Measurements from ENCODE around the gene TMEM178A. TPM values are rescaled to one million over a fixed set of nuclear protein-coding genes. Genes with fewer than 3 reads are reported as not detected.

The TMEM178A gene
- total and polyA plus RNA-seq, 11 donors: 0.65 to 4.6 (median 3.0) TPM

- no peak for DNase-seq
- no peaks in the 10 kb centered on the region for H3K36me3 ChIP-seq
- no peak overlapping the region for H3K4me3 ChIP-seq
- H3K9me3 ChIP-seq: no peaks in the 10 kb centered on the region
- peaks cover 0 to 23% (median 13%) of the 10 kb centered on the region in 12 donors for H3K4me1 ChIP-seq
- ATAC-seq: no peak
- H3K27me3 ChIP-seq: no peaks in the 10 kb centered on the region
- H3K27ac ChIP-seq: peak overlapping the region in 1 of 12 donors; percentile 17
- WGBS, 4 donors: 91 to 97% (median 96%) methylated on average over 2 of the region's 2 CpGs
- intact Hi-C loops (cut with DNase I): loop anchor here in 1 of 10 donors (5.0 kb wide), 1 partner anchor 42 kb away; no protein-coding TSS in a partner anchor
- no peak for TF ChIP-seq POLR2A (IDR thresholded peaks at IDR 0.05)
- no peak for TF ChIP-seq CTCF (IDR thresholded peaks at IDR 0.05)
These were observed 25.0 kb upstream of the TMEM178A start for GRCh38 chr2:39640681-39641080.

GRCh38 chr2:39641635-39642034, 24.1 kb upstream of the TMEM178A start:
- 89 to 97% (median 92%) methylated on average over 1 of the region's 1 CpG for WGBS, 4 donors
- Histone ChIP-seq H3K9me3 (no peaks in the 10 kb centered on the region), H3K4me1 (peaks cover 0 to 23% (median 13%) of the 10 kb centered on the region in 12 donors), H3K27me3 (no peaks in the 10 kb centered on the region), H3K4me3 (no peak overlapping the region), H3K36me3 (no peaks in the 10 kb centered on the region), H3K27ac (no peak overlapping the region)
- ATAC-seq (no peak), DNase-seq (no peak)
- intact Hi-C loops (cut with DNase I): loop anchor here in 1 of 10 donors (5.0 kb wide), 1 partner anchor 41 kb away; no protein-coding TSS in a partner anchor
- no peak for TF ChIP-seq CTCF (IDR thresholded peaks at IDR 0.05)
- TF ChIP-seq POLR2A (IDR thresholded peaks at IDR 0.05): no peak

GRCh38 chr2:39642051-39642718, 23.5 kb upstream of the TMEM178A start:
- ATAC-seq (peak; percentile 73 to 86 (median 80)), DNase-seq (peak in 3 of 5 donors; percentile 25 to 56 (median 33))
- H3K9me3 ChIP-seq: no peaks in the 10 kb centered on the region
- H3K4me1 ChIP-seq: peaks cover 0 to 23% (median 13%) of the 10 kb centered on the region in 12 donors
- 12 to 24% (median 20%) methylated on average over 6 of the region's 6 CpGs for WGBS, 4 donors
- H3K27ac ChIP-seq: no peak overlapping the region
- H3K27me3 ChIP-seq: no peaks in the 10 kb centered on the region
- H3K4me3 ChIP-seq: no peak overlapping the region
- TF ChIP-seq CTCF (IDR thresholded peaks at IDR 0.05) (no peak), POLR2A (IDR thresholded peaks at IDR 0.05) (no peak)
- intact Hi-C loops (cut with DNase I): loop anchor here in 1 of 10 donors (5.0 kb wide), 1 partner anchor 40 kb away; no protein-coding TSS in a partner anchor
- no peaks in the 10 kb centered on the region for H3K36me3 ChIP-seq

GRCh38 chr2:39645826-39646225, 19.9 kb upstream of the TMEM178A start:
- peaks cover 0 to 14% (median 12%) of the 10 kb centered on the region in 12 donors for H3K4me1 ChIP-seq
- no peaks in the 10 kb centered on the region for H3K9me3 ChIP-seq
- no peak overlapping the region for H3K27ac ChIP-seq
- H3K27me3 ChIP-seq: no peaks in the 10 kb centered on the region
- intact Hi-C loops (cut with DNase I): no loop called here
- ATAC-seq: no peak
- H3K4me3 ChIP-seq: no peak overlapping the region
- WGBS, 4 donors: 95 to 100% (median 98%) methylated on average over 2 of the region's 2 CpGs
- H3K36me3 ChIP-seq: no peaks in the 10 kb centered on the region
- TF ChIP-seq POLR2A (IDR thresholded peaks at IDR 0.05) (no peak), CTCF (IDR thresholded peaks at IDR 0.05) (no peak)
- no peak for DNase-seq
